ENCODE data around the gene PKD1L1. TPM values are rescaled to one million over a fixed set of nuclear protein-coding genes. Genes with fewer than 3 reads are reported as not detected.

PKD1L1 gene
- total RNA-seq, 1 experiment from 2014 or later: 0.07 TPM

- Mint-ChIP-seq H3K4me3 (no peak overlapping the region), H3K9me3 (no peaks in the 10 kb centered on the region), H3K27me3 (ENCODE audit: low read depth) (no peaks in the 10 kb centered on the region), H3K36me3 (no peaks in the 10 kb centered on the region), H3K27ac (no peak overlapping the region), H3K4me1 (peaks cover 47% of the 10 kb centered on the region)
- no peak for DNase-seq (ENCODE audit: low spot score)
- TF ChIP-seq PRRX2 (CRISPR knock-in tag; IDR thresholded peaks at IDR 0.05): no peak
- TF ChIP-seq AFF4 (CRISPR knock-in tag; IDR thresholded peaks at IDR 0.05; ENCODE audit: borderline replicate concordance): no peak
- no peak for TF ChIP-seq ZNF263 (CRISPR knock-in tag; IDR thresholded peaks at IDR 0.05; ENCODE audit: low read depth)
- no peak for TF ChIP-seq MXD4 (CRISPR knock-in tag; IDR thresholded peaks at IDR 0.05; ENCODE audit: borderline replicate concordance)
- no peak for TF ChIP-seq MAX (CRISPR knock-in tag; IDR thresholded peaks at IDR 0.05)
- TF ChIP-seq E2F5 (CRISPR knock-in tag; IDR thresholded peaks at IDR 0.05): no peak
- TF ChIP-seq CBFB (CRISPR knock-in tag; IDR thresholded peaks at IDR 0.05; ENCODE audit: low read depth): no peak
- TF ChIP-seq FOXJ3 (CRISPR knock-in tag; IDR thresholded peaks at IDR 0.05; ENCODE audit: borderline replicate concordance): no peak
- TF ChIP-seq EMX1 (CRISPR knock-in tag; IDR thresholded peaks at IDR 0.05): no peak
- no peak for TF ChIP-seq NR2C2 (CRISPR knock-in tag; IDR thresholded peaks at IDR 0.05)
- TF ChIP-seq NFATC4 (CRISPR knock-in tag; IDR thresholded peaks at IDR 0.05): no peak
- no peak for TF ChIP-seq SOX15 (CRISPR knock-in tag; IDR thresholded peaks at IDR 0.05)
- no peak for TF ChIP-seq ESRRA (CRISPR knock-in tag; IDR thresholded peaks at IDR 0.05; ENCODE audit: borderline replicate concordance)
- TF ChIP-seq ELF4 (CRISPR knock-in tag; IDR thresholded peaks at IDR 0.05; ENCODE audit: low read depth): no peak
- no peak for TF ChIP-seq ZBTB21 (CRISPR knock-in tag; IDR thresholded peaks at IDR 0.05; ENCODE audit: borderline replicate concordance)
- no peak for TF ChIP-seq CREM (CRISPR knock-in tag; IDR thresholded peaks at IDR 0.05)
- TF ChIP-seq ZNF396 (CRISPR knock-in tag; IDR thresholded peaks at IDR 0.05; ENCODE audit: borderline replicate concordance): no peak
- no peak for TF ChIP-seq CTCF (IDR thresholded peaks at IDR 0.05)
- no peak for TF ChIP-seq HMGXB4 (CRISPR knock-in tag; IDR thresholded peaks at IDR 0.05)
- ATAC-seq: peak; percentile 18
- CTCF ChIA-PET: interaction anchor here (0.6 kb wide), 1 partner anchor 13 kb away, joined by 4 read pairs; no protein-coding TSS in a partner anchor
- POLR2A ChIA-PET: no interaction called here
Observed at GRCh38 chr7:47905076-47905920, 43.0 kb downstream of the PKD1L1 start.
